GM12801 (cell line): ENCODE results near the gene WWOX.

Experiments
- CTCF ChIP-seq: IDR thresholded peaks from one replicate; pipeline ENCODE4 v1.5.1; 2011; ENCODE audit warnings: control low read depth; ENCODE audit not compliant: insufficient read length; ENCODE audit errors: extremely low read depth

The WWOX gene

GRCh38 chr16:78375055-78375679 lies 275.7 kb downstream of the WWOX start:
- no peak for TF ChIP-seq CTCF

DNA sequence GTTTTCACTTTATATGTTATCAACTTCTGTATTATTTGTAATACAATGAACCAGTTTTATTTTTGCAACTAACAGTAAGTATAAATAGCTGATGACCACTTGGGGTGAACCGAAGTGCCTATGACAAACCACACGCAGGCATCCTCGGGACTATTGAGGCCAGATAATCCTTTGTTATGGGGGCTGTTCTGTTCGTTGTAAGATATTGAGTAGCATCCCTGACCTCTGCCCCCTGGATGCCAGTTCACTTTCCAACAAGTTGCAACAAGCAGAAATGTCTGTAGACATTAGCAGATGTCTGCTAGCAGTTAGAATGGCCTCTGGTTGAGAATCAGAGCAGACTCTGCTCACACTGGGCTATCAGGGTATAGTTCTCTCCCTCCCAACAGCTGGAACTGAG lies 277.0 kb downstream of the WWOX start:
- TF ChIP-seq CTCF: no peak

DNA sequence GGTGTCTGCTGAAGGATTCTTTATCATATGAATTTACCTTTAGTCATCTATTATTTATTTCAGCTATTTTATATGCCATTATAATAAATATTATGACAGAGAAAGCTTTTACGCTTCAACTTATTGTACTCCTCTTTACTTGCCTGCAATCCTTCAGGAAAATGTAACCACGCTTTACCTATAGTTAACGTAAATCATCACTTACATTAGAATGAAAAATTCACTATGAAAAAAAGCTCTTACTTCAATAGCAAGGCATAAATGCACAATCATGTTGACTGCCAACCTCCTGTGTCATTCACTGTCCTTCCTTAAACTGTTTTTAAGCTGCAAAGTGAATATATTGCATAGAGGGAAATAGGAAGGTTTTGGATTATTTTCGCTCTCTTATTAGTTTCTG lies 277.9 kb downstream of the WWOX start:
- TF ChIP-seq CTCF: no peak

GRCh38 chr16:78381060-78381459 lies 281.6 kb downstream of the WWOX start:
- no peak for TF ChIP-seq CTCF

- TF ChIP-seq CTCF: no peak
These were observed 283.7 kb downstream of the WWOX start for GRCh38 chr16:78383118-78383517.

- TF ChIP-seq CTCF: no peak
These were observed 285.8 kb downstream of the WWOX start for GRCh38 chr16:78385086-78385805.

GRCh38 chr16:78386557-78387324 lies 287.3 kb downstream of the WWOX start:
- TF ChIP-seq CTCF: no peak
